PC-9 (cell line): ENCODE data around the gene ARHGEF17.

Experiments
- CTCF ChIP-seq: fragments of 200-600 bp; sonication (generic); conservative IDR thresholded peaks from 2 replicates; pipeline ENCODE4 v1.6.1; 2017; ENCODE audit warnings: mixed run types, antibody characterized with exemption, mild to moderate bottlenecking, moderate library complexity
- EZH2 ChIP-seq: fragments of 200-600 bp; sonication (generic); IDR thresholded peaks from 2 replicates; pipeline ENCODE4 v1.8.0; 2017; ENCODE audit warnings: antibody characterized with exemption, low read depth

GRCh38 chr11:73308003-73308960, at the start of gene ARHGEF17:
- no peak for TF ChIP-seq CTCF
- no peak for TF ChIP-seq EZH2
